HCT116 (cell line): ENCODE measurements around the gene RMI2. TPM values are rescaled to one million over a fixed set of nuclear protein-coding genes. Genes with fewer than 3 reads are reported as not detected.

ENCODE experiments used
- ATAC-seq: fragments of 200-7000 bp; cut with Tn5 transposase; 2 replicates; pipeline ENCODE4 v1.9.1; 2020; ENCODE audit warnings: mild to moderate bottlenecking, moderate library complexity
- BruUV-seq: library from RNA; stranded (reverse); fragments of 400-500 nt; replicated peaks from 2 replicates; lab custom pipeline; 2021; lab: Mats Ljungman, UMichigan
- CTCF ChIA-PET: fragments of 300-600 bp; sonication (Branson Sonifier 250); formaldehyde crosslinking; loops from one replicate; lab custom pipeline; 2021; ENCODE audit warnings: antibody characterized with exemption; lab: Charles Lee
- POLR2A ChIA-PET: fragments of 300-600, 350-600 bp; sonication (Branson Sonifier 250); formaldehyde crosslinking; loops from one replicate; lab custom pipeline; 2021; ENCODE audit warnings: antibody characterized with exemption; lab: Charles Lee
- RAD21 ChIA-PET, 2 experiments: fragments of 300-600 bp; sonication (Branson Sonifier 250); formaldehyde crosslinking; loops; one replicate each; lab custom pipeline; 2023; ENCODE audit warnings: low total read pairs in 2 of 2; ENCODE audit not compliant: uncharacterized antibody in 2 of 2, unreplicated experiment in 2 of 2, low non-redundant PET in 1 of 2; lab: Charles Lee
- DNase-seq: peaks from one replicate; pipeline ENCODE4 v3.0.0-alpha.2; 2010; ENCODE audit warnings: low read depth, low spot score
- H2AFZ ChIP-seq: fragments of 200-600 bp; shearing (Covaris generic), sonication (generic); 2 replicates; pipeline ENCODE4 v1.6.1; 2017; ENCODE audit warnings: low read depth, mixed run types, mixed read lengths, antibody characterized with exemption, low read length; ENCODE audit not compliant: poor library complexity, severe bottlenecking
- H3K27ac ChIP-seq: 2 replicates; pipeline ENCODE4 v1.5.1; 2012; ENCODE audit warnings: low read depth, low read length
- H3K27me3 ChIP-seq: fragments of 200-600 bp; sonication (generic); 2 replicates; pipeline ENCODE4 v1.6.1; 2016; ENCODE audit warnings: mixed run types, low read length, mixed read lengths; ENCODE audit not compliant: insufficient read depth
- H3K36me3 ChIP-seq, 2 experiments: fragments of 200-500 bp in 1 of 2; fragments of 200-600 bp in 1 of 2; sonication (Bioruptor generic) in 1 of 2; sonication (generic) in 1 of 2; 2 replicates each; pipeline versions ENCODE4 v1.5.1 to v1.6.1; 2014 to 2016; ENCODE audit warnings: low read length in 2 of 2, inconsistent platforms in 1 of 2, mixed read lengths in 1 of 2, mixed run types in 1 of 2; ENCODE audit not compliant: insufficient read depth in 2 of 2, control insufficient read depth in 1 of 2
- H3K4me1 ChIP-seq, 2 experiments: fragments of 200-600 bp in 1 of 2; sonication (generic) in 1 of 2; 2 replicates each; pipeline versions ENCODE4 v1.5.1 to v1.6.1; 2012 to 2017; ENCODE audit warnings: low read length in 2 of 2, inconsistent platforms in 1 of 2, mild to moderate bottlenecking in 1 of 2, mixed read lengths in 1 of 2, mixed run types in 1 of 2, moderate library complexity in 1 of 2; ENCODE audit not compliant: insufficient read depth in 2 of 2, control insufficient read depth in 1 of 2
- H3K4me2 ChIP-seq: fragments of 200-600 bp; sonication (generic); 2 replicates; pipeline ENCODE4 v1.6.1; 2017; ENCODE audit warnings: mixed run types, low read length, mixed read lengths
- H3K4me3 ChIP-seq, 2 experiments: fragments of 200-600 bp in 1 of 2; sonication (generic) in 1 of 2; replicated peaks in 1 of 2; 2 replicates each; pipeline ENCODE4 v1.5.1; 2011 to 2016; ENCODE audit warnings: low read length in 2 of 2, control low read depth in 1 of 2, low read depth in 1 of 2, mild to moderate bottlenecking in 1 of 2, mixed read lengths in 1 of 2, mixed run types in 1 of 2
- H3K79me2 ChIP-seq: fragments of 200-600 bp; sonication (generic); 2 replicates; pipeline ENCODE4 v1.6.1; 2017; ENCODE audit warnings: mild to moderate bottlenecking, mixed run types, low read length, moderate library complexity, mixed read lengths; ENCODE audit not compliant: insufficient read depth
- H3K9ac ChIP-seq: fragments of 200-600 bp; sonication (generic); 2 replicates; pipeline ENCODE4 v1.6.1; 2016; ENCODE audit warnings: low read length, mixed read lengths
- H3K9me2 ChIP-seq: fragments of 200-600 bp; sonication (generic), shearing (Covaris generic); 2 replicates; pipeline ENCODE4 v1.6.1; 2017; ENCODE audit warnings: mixed run types, mild to moderate bottlenecking, moderate library complexity; ENCODE audit not compliant: insufficient read depth
- H3K9me3 ChIP-seq, 2 experiments: fragments of 200-500 bp in 1 of 2; fragments of 200-600 bp in 1 of 2; sonication (Bioruptor generic) in 1 of 2; sonication (generic) in 1 of 2; 2 replicates each; pipeline ENCODE4 v1.6.1; 2014 to 2017; ENCODE audit warnings: low read length in 2 of 2, mixed read lengths in 2 of 2, inconsistent platforms in 1 of 2, low read depth in 1 of 2, mild to moderate bottlenecking in 1 of 2, mixed run types in 1 of 2, moderate library complexity in 1 of 2; ENCODE audit not compliant: control insufficient read depth in 1 of 2, insufficient read depth in 1 of 2
- H4K20me1 ChIP-seq: fragments of 200-600 bp; sonication (generic), shearing (Covaris generic); 2 replicates; pipeline ENCODE4 v1.6.1; 2017; ENCODE audit warnings: mixed run types, mild to moderate bottlenecking, moderate library complexity; ENCODE audit not compliant: insufficient read depth
- ATF3 ChIP-seq: IDR thresholded peaks from 2 replicates; pipeline ENCODE4 v1.6.1; 2012
- EZH2 ChIP-seq: fragments of 200-600 bp; sonication (generic); IDR thresholded peaks from 2 replicates; pipeline ENCODE4 v1.6.1; 2017; ENCODE audit warnings: antibody characterized with exemption, mixed run types
- JUND ChIP-seq: IDR thresholded peaks from 2 replicates; pipeline ENCODE4 v1.6.1; 2012
- MAX ChIP-seq: IDR thresholded peaks from 2 replicates; pipeline ENCODE4 v1.6.1; 2012
- SP1 ChIP-seq: IDR thresholded peaks from 2 replicates; pipeline ENCODE4 v1.6.1; 2012; ENCODE audit warnings: low read depth
- YY1 ChIP-seq: IDR thresholded peaks from 2 replicates; pipeline ENCODE4 v1.6.1; 2011; ENCODE audit warnings: low read length, low read depth, moderate library complexity, mild to moderate bottlenecking; ENCODE audit not compliant: insufficient replicate concordance; ENCODE audit errors: extremely low read depth
- ZNF274 ChIP-seq: fragments of 200-500 bp; sonication (Bioruptor generic); IDR thresholded peaks from 2 replicates; pipeline ENCODE4 v1.6.1; 2014; ENCODE audit warnings: mild to moderate bottlenecking, low read depth, low read length, inconsistent platforms
- intact Hi-C: fragments of 100-400 bp; cut with micrococcal nuclease; formaldehyde crosslinking; loops from 2 replicates; pipeline ENCODE4 v1.10.0; 2022
- total RNA-seq: library from RNA; stranded (reverse); gene quantifications from one replicate; pipeline ENCODE4 v1.2.1, GENCODE V29; 2021; ENCODE audit not compliant: unreplicated experiment
- TF ChIP-seq, protein P1 (sequence below), 3 experiments: fragments of 200-600 bp in 1 of 3; sonication (generic) in 1 of 3; IDR thresholded peaks in 2 of 3; conservative IDR thresholded peaks in 1 of 3; 2 replicates each; pipeline ENCODE4 v1.5.1; 2012 to 2017; ENCODE audit warnings: low read depth in 2 of 3, low read length in 2 of 3, antibody characterized with exemption in 1 of 3, borderline replicate concordance in 1 of 3, control low read depth in 1 of 3, mild to moderate bottlenecking in 1 of 3, mixed read lengths in 1 of 3, mixed run types in 1 of 3, moderate library complexity in 1 of 3; ENCODE audit not compliant: insufficient read depth in 1 of 3

The RMI2 gene
- total RNA-seq, 1 experiment from 2014 or later, result 19.9 TPM

- Histone ChIP-seq H3K9ac (no peak overlapping the region), H3K4me3 (no peak overlapping the region), H2AFZ (no peak overlapping the region), H3K9me2 (no peaks in the 10 kb centered on the region), H3K36me3 (no peaks in the 10 kb centered on the region), H3K9me3 (no peaks in the 10 kb centered on the region), H4K20me1 (no peaks in the 10 kb centered on the region), H3K4me2 (no peak overlapping the region), H3K4me1 (peaks cover 0 to 20% of the 10 kb centered on the region in 2 experiments; a peak in 1 of 4 replicates), H3K27me3 (no peaks in the 10 kb centered on the region), H3K79me2 (no peaks in the 10 kb centered on the region), H3K27ac (no peak overlapping the region)
- DNase-seq (no peak), ATAC-seq (no peak)
- ChIA-PET POLR2A (no interaction called here), CTCF (interaction anchor here (0.7 to 2.8 kb wide), 2 partner anchors 17 to 418 kb away, joined by 6 to 11 read pairs; no protein-coding TSS in a partner anchor), RAD21 (no interaction called here)
- no TSS peak for BruUV-seq
- intact Hi-C loops, result no loop called here
- no peak for TF ChIP-seq SP1
- TF ChIP-seq ATF3, result no peak
- TF ChIP-seq EZH2, result no peak
- TF ChIP-seq, protein P1, sequence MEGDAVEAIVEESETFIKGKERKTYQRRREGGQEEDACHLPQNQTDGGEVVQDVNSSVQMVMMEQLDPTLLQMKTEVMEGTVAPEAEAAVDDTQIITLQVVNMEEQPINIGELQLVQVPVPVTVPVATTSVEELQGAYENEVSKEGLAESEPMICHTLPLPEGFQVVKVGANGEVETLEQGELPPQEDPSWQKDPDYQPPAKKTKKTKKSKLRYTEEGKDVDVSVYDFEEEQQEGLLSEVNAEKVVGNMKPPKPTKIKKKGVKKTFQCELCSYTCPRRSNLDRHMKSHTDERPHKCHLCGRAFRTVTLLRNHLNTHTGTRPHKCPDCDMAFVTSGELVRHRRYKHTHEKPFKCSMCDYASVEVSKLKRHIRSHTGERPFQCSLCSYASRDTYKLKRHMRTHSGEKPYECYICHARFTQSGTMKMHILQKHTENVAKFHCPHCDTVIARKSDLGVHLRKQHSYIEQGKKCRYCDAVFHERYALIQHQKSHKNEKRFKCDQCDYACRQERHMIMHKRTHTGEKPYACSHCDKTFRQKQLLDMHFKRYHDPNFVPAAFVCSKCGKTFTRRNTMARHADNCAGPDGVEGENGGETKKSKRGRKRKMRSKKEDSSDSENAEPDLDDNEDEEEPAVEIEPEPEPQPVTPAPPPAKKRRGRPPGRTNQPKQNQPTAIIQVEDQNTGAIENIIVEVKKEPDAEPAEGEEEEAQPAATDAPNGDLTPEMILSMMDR (IDR thresholded peaks at IDR 0.05 in 2 of 3, conservative IDR thresholded peaks at IDR 0.05 in 1 of 3; ENCODE audit: borderline replicate concordance in 1 of 3, insufficient read depth in 1 of 3, low read depth in 2 of 3, low read length in 2 of 3), result no peak
- no peak for TF ChIP-seq JUND
- TF ChIP-seq ZNF274, result no peak
- TF ChIP-seq MAX, result no peak
- TF ChIP-seq YY1, result no peak
These were observed 43.8 kb downstream of the RMI2 start for GRCh38 chr16:11389083-11389482.
